Measurements from ENCODE around the gene IL3. TPM values are rescaled to one million over a fixed set of nuclear protein-coding genes. Genes with fewer than 3 reads are reported as not detected.

Gene IL3
- total RNA-seq, 1 experiment from 2014 or later, result not detected

DNA sequence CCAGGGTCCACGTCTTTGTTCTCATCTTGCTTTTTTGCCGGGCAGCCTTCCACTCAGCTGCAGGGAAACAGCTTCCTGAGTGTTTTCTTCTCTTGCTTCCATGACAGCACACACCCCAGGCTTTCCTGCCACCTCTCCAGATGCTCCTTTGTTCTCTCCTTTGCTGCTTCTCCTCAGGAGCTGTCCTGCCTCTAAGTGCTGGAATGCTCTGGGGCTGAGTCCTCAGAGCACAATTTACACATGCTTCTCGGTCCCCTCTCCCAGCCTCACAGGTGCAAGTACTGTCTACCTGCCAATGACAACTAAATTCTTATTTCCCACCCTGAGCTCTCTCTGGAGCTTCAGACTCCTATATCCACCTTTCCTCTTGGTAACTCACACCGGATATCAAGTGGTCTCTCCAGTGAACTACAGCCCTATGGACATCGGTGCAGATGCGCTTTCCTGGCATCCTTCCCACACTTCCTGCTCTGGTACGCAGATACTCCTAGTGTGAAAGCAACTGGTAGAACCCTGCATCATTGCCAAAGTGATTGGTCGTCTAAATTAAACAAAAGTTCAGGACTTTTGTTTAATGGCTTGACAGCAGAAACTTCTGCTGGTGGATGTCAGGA lies 35.6 kb upstream of the IL3 start:
- in situ Hi-C loops (cut with HindIII; ENCODE audit: low sequenced_read_pairs), result no loop called here
- DNase-seq (ENCODE audit: low spot score), result no peak

DNA sequence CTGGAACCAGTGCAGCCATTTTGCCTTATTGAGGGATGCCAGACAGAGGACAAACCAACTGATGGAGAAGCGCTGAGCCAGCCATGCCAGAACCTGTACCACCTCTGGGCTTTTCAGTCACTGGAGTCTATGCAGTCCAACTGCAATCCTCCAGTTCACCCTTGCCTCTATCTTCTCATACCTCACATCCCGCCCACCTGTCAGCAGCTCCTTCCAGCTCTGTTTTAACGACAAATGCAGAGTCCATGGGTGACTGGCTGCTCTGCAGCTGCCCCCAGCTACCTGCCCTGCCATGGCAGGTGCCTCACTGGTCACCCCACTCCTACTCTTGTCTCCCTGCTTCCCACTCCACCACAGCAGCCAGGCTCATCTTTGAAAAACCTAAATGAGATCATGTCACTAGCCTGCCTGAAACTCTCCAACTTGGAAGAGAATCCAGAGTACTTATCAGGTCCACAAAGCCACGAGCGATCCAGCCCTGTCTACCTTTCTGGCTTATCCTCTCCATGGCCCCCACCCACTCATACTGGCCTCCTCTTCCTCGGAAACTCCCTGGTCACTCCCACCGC lies 35.0 kb upstream of the IL3 start:
- in situ Hi-C loops (cut with HindIII; ENCODE audit: low sequenced_read_pairs), result no loop called here
- DNase-seq (ENCODE audit: low spot score), result no peak

DNA sequence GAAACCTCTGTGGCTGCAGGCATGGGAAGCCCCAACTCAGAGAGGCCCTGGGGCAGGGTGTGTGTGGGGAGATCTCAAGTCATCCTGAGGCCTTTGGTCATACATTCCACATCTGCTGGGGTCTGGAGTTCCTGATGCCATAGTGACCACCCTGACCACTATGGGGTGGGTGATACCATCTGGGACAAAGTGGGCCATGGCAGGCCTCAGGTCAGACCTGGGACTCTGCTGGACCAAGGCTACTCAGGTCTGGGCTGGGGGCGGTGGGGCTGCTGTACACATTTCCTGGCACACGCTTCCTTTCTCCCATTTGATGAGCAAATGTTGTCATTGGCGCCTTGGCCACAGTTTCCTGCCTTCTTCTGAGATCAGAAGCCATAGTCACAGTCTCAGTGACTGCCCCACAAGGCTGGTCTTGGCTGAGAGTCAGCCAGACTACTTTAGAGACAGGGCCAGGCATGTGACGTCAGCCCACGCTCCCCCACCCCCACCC lies 33.9 kb upstream of the IL3 start:
- in situ Hi-C loops (cut with HindIII; ENCODE audit: low sequenced_read_pairs), result no loop called here
- no peak for DNase-seq (ENCODE audit: low spot score)

DNA sequence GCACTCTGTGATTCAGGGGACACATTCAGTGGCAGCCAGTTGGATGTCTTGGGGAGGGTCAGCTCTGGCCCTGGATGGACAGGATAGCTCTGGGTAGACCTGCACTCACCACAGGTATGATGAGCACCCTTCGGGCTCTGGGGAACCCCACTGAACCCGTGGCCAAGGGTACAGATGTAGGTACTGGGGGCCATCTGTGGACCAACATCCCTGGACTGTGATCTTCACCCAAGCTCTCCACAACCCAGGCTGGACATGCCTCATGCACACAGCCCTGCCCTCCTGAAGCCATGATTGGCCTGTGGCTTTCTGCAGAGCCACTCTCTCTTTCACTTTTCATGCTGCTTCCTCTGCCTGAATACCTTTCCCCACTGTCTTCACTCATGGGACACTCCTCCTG lies 33.4 kb upstream of the IL3 start:
- no peak for DNase-seq (ENCODE audit: low spot score)
- in situ Hi-C loops (cut with HindIII; ENCODE audit: low sequenced_read_pairs), result no loop called here

DNA sequence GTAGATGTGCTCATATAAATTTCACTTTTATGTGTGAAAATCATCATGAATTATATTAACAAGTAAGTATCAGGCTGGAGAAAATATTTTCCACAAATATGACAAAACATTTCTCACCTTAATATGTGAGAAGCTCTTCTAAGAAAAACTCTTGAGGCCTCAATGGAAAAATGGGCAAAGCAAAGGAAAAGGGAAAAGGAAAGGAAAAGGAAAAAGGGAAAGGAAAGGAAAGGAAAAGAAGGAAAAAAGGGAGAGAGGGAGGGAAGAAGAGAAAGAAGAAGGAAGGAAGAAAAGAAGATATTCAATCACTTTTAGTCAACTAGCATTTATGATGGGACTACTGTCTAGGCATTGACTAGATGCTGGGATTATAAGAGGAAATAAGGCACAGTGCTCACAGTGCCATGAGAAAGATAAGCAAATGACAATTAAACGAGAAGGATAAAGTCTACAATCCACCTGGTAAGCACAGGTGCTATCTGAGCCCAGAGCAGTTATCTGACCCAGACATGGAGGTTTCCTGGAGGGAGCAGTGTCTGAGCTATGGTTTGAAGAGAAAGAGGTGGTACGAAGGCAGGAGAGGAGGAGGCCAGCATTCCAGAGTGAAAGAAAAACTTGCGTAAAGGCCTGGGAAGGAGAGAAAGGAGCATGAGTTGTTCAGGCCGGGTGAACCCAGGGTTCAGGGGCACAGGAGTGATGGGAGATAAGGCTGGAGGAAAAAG lies 30.7 kb upstream of the IL3 start:
- DNase-seq (ENCODE audit: low spot score), result no peak
- in situ Hi-C loops (cut with HindIII; ENCODE audit: low sequenced_read_pairs), result no loop called here

DNA sequence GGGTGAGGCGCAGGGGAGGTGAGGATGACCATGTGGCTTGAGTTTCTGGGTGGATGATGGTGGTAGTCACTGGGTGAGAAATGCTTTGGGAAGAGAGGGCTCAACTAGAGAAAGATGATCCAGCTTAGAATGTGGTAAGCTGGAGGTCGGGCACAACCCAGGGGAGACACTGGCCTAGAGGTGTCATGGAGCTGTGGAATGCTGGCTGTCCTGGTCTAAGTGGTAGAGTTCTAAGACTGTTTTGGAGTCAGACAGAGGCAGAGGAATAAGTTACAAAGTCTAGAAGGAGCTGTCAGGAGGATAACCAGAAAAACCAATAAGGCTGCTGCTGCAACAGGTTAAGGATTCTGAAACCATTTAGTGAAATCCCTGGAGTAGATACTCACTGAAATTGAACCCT lies 29.8 kb upstream of the IL3 start:
- in situ Hi-C loops (cut with HindIII; ENCODE audit: low sequenced_read_pairs), result no loop called here
- no peak for DNase-seq (ENCODE audit: low spot score)

DNA sequence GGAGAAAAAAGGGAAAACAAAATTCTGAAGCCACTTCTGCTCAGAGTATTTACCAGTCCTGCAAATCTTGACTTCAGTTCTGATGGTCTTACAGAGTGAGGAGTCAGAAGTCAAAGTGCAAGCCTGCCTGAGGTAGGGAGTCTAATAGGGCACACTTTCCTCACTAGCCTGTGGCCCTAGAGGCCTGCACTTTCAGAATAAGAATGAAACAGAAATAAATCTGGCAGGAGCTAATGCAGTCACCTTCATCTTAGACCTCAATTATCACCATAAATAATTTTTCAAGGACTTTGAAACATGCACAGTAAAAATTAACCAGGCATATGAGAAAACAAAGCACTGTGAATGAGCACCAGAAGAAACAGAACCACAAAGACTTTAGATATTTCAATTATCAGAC lies 28.3 kb upstream of the IL3 start:
- in situ Hi-C loops (cut with HindIII; ENCODE audit: low sequenced_read_pairs), result no loop called here
- DNase-seq (ENCODE audit: low spot score), result no peak

DNA sequence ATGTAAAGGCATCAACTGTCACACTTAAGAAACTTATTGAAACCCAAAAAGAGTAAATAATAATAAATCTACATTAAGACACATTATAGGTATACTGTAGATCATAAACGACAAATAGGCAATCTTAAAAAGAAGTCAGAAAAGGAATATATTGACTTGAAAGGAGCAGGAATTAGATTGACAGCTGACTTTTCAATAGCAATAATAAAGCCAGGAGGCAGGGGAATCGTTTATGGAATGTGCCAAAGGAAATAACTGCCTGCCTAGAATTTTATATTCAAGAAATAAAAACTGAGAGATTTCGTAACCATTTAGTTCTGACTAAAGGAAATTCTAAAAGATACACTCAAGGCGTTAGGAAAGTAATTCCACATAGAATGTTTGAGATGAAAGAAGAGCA lies 27.3 kb upstream of the IL3 start:
- DNase-seq (ENCODE audit: low spot score), result no peak
- in situ Hi-C loops (cut with HindIII; ENCODE audit: low sequenced_read_pairs), result no loop called here

DNA sequence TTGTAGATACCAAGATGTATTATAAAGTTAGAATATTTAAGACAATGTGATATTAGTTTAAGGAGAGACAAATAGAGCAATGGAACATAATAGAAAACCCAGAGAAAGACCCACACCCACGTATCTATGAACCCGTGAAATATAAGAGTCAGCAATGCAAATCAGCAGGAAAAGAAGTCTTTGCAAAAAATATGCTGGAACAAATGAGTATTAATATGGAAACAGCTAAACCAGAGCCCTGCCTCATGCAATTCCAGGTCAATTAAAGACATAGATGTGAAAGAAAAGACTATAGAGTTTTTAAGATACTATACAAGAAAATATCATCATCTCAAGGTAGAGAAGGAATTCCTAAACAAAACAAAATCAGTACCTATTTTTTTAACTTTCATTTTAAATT lies 23.1 kb upstream of the IL3 start:
- in situ Hi-C loops (cut with HindIII; ENCODE audit: low sequenced_read_pairs), result no loop called here
- no peak for DNase-seq (ENCODE audit: low spot score)

DNA sequence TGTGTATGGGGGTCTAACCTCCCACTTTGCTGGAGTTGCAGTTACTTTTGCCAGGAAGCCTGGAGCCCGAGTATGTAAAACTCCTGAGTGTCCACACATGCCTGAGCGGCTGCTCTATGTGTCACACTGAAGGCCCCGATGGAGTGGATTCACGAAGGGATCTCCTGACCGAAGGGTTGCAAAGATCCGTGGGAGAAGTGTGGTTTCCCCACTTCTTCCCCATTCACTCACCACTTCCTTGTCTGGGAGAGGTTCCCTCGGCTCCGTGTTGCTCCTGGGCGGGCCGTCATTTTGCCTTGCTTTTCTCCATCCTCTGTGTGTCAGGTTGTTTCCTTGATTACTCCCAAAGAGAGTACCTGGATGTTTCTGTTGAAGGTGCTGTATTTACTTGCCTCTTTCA lies 16.2 kb upstream of the IL3 start:
- no peak for DNase-seq (ENCODE audit: low spot score)
- in situ Hi-C loops (cut with HindIII; ENCODE audit: low sequenced_read_pairs), result no loop called here

DNA sequence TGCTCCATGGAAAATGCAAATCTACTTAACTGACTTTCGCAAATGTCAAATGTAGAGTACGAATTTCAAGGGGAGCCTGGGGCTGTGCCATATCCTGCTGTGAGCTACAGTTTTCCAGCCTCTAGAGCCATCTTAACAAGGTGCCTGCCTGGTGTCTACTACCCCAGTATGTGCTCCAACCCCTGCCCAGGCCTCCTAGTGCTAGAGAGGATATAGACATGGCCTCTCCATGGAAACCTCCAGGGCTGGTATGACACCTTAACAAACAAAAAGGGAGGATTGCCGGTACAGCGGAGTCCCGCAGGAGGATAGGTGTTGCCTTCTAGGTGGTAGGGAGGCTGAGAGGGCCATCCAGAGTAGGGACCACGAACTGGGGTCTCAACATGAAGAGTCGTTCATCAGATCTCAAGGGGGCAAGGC lies 13.6 kb upstream of the IL3 start:
- in situ Hi-C loops (cut with HindIII; ENCODE audit: low sequenced_read_pairs), result no loop called here
- no peak for DNase-seq (ENCODE audit: low spot score)

DNA sequence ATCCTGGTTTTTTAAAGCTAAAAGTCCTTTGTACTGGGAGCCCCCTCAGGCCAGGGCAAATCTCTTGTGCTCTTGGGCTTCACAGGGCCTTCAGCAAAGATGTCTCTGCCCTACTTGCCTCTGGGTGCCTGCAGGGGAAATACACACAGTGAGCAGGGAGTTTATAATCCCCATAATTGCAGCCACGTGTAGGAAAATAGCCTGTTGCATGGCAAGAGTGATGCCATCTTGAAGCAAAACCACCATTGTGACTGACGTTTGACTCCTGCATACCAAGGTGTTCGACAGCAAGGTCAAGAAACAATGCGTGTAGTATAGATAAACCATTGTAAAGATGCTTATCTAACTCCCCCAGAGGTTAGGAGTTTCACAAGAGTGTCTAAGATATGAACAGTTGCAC lies 11.4 kb upstream of the IL3 start:
- no peak for DNase-seq (ENCODE audit: low spot score)
- in situ Hi-C loops (cut with HindIII; ENCODE audit: low sequenced_read_pairs), result no loop called here

DNA sequence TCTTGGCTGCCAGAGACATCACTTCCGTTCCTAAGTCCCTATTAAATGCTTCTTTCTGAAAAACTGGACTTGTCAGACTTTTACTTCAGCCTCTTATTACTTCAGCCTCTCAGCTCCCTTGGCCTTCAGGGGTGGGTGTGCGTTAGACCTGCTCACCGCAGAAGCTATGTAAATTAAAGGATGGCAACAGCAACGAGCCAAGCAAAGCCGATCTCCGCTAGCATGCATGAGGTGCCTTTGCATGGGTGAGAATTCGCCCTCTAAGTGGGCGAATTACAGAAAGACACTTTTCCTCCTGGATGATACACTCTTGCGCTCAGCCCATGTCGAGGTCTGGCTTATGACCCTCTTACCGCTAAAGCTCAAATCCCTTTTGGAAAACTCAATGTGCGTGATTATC lies 10.9 kb upstream of the IL3 start:
- no peak for DNase-seq (ENCODE audit: low spot score)
- in situ Hi-C loops (cut with HindIII; ENCODE audit: low sequenced_read_pairs), result no loop called here

DNA sequence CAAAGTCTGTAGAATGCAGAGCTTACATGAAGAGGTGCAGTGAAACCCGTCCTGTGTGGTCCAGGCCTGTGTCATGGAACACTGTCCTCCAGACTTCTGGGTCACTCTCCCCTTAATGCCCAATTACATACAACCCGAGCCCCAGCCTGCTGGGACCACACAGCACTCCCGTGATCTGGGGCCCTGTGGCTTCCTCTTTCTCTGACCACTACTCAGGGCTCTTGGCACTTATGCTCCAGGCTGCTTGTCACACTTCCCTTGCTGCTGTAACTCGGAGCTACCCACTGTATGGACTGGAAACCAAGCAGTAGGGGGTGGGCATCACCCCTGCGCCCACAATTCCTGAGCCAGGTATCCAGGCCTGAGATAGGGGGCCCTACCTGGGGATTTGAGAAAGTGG lies 10.3 kb upstream of the IL3 start:
- in situ Hi-C loops (cut with HindIII; ENCODE audit: low sequenced_read_pairs), result no loop called here
- DNase-seq (ENCODE audit: low spot score), result no peak

DNA sequence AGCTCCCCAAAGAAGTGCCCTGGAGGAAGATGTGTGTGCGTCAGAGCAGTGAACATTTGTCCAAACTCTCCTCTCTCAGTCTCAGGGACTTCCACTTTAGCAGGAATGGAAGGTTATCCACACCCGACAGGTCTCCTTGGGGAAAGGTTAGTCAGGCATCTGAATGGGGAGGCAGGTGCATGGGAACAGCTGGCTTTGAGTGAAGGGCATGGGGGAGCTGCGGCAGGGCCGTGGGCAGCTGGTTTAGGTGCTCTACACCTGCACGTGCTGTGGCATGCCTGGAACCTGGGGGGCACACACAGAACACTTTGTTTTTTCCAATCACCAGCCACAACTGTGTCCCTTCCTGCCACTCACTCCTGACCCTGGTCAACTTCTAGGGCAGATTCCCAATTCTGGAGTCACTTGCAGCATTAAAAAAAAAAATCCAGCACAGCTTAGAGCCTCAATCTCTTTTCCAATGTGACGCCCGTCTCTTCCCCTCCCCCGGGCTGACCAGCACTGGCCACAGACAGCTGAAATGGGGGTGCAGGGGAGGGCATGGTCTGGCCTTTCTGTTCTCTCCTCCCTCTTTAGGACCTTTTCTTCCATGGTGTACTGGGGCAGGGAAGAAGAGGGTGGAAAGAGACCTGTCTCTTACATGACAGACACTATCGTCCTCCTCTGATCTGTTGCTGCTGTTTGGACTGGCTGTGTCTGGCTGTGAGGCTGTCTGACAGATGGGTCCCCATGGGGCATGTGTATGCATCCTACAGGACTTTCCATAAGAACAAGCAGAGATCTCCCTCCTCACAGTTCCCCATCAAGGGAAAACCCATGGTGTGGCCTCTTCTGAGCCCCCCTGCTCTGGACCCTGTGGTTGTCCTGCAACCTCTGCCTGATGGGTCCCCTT lies 9.5 kb upstream of the IL3 start:
- in situ Hi-C loops (cut with HindIII; ENCODE audit: low sequenced_read_pairs), result no loop called here
- DNase-seq (ENCODE audit: low spot score), result no peak

DNA sequence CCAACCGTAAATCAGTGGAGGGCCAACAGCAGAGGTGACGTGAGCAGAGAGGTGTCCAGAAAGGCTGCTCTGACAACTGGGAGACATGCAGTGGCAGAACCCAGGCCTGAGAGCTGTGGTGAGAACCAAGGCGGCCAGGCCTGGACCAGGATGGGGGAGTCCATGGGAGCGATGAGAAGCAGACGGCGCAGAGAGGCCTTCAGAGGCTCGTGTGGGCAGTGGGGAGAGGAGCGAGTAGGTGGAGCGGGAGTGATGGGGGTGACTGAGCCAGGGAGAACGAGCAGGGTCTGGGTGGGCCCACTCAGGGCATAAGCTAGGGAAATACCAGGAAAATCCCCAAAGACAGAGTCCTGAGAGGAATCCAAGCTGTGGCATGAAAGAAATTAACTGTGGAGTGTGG lies 7.9 kb upstream of the IL3 start:
- DNase-seq (ENCODE audit: low spot score), result no peak

DNA sequence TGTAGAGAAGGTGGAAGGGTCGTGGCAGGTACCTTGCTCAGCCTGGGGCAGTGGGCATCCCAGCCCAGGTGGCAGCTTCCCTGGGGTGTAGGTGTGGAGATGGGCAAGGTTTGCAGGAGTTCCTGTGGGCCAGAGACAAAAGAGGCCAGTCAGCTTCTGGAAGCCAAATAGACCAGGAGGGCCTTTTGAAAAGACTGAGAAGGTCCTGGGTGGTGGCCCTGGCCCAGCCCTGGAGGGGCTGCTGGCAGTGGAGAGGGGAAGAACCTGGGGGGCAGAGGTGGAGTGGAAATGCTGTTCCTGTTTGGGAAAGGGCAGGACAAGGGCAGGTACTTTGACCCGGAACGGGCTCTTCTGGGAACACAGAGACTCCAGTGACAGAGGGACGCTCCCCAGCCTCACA lies 7.0 kb upstream of the IL3 start:
- no peak for DNase-seq (ENCODE audit: low spot score)
- in situ Hi-C loops (cut with HindIII; ENCODE audit: low sequenced_read_pairs), result no loop called here

More for the DNA sequence above, 7.9 kb upstream of the IL3 start:
- in situ Hi-C loops (cut with HindIII; ENCODE audit: low sequenced_read_pairs), result no loop called here

DNA sequence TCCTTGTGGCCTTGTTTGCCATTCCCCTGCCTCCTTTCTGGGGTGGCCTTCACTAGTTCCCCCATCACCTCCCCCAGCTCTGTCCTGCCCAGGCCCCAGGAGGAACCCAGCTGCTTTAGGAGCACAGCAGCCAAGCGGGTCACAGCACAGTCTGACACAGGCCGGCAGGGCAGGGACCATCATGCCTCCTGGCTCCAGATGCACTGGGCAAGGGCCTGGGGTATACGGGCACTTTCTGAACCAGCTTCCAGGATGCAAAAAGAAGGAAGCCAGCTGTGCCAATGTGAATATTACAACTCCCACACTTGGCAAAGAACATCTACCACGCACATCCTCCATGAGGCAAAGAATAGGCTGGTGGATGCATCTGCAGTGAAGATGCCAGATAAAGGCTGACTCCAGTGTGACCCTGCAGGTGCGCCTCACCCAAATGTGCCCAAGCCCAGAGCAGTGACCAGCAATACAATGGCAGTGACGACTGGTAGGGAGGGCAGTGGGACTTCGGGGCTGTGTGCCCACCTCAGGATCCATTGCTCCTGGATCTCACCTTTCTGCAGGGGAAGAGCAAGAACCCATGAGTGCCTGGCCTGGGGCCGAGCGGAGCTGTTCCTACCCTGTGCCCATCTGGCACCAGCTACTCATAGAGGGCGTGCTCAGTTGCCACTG lies 6.3 kb upstream of the IL3 start:
- in situ Hi-C loops (cut with HindIII; ENCODE audit: low sequenced_read_pairs), result no loop called here
- DNase-seq (ENCODE audit: low spot score), result no peak

DNA sequence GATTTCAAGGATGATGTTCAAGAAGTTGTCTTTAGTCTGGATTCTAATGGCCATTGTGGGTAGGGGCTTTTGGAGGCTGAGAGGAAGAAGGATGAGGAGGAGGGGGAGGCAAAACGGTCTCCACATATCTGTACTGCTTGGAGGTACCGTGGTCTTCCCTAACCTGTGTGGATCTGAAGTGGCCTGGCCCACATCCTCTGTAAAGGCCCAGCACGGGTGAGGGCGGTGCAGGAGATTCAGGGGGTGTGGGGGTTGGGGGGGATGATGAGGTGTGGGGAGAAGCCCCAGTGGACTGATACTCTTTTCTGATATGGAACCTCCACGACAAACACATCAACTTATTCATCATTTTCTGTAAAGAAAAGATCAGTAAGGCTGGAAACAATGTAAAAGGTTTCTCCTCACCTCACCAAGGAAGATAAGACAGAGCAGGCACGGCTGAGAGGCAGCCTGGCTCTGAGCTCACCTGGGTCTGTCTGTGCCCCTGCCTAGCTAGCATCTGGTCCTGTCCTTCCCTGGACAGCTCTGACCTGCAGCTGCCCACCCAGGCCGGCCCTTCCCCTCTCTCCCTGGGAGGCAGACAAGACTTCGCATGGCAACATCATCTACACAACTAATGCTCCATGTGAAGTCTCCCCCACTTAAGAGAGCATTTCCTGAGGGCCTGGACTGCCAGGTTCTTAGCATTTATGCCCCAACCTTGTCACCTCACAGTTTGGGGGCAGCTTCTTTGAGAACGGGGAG lies 5.6 kb upstream of the IL3 start:
- in situ Hi-C loops (cut with HindIII; ENCODE audit: low sequenced_read_pairs), result no loop called here
- DNase-seq (ENCODE audit: low spot score), result no peak

Measured in G401 (cell line).